ENCODE results near the gene SPRED2.

The SPRED2 gene

GRCh38 chr2:65438137-65438899 is 5.9 kb upstream of the SPRED2 start:
- DNase-seq = no peak

- no peak for DNase-seq
Observed at GRCh38 chr2:65437392-65438135, 5.2 kb upstream of the SPRED2 start.

GRCh38 chr2:65436824-65437221 is 4.4 kb upstream of the SPRED2 start:
- no peak for DNase-seq

- DNase-seq = no peak
Observed at GRCh38 chr2:65436169-65436823, 3.9 kb upstream of the SPRED2 start.

- DNase-seq = peak in 1 of 4 experiments; percentile 5
Observed at GRCh38 chr2:65435625-65436168, 3.3 kb upstream of the SPRED2 start.

- no peak for DNase-seq
Observed at GRCh38 chr2:65434592-65435241, 2.3 kb upstream of the SPRED2 start.

- DNase-seq = peak in 3 of 4 experiments; percentile 6 to 18 (median 15)
Observed at GRCh38 chr2:65431421-65432226, 775 bp downstream of the SPRED2 start.

GRCh38 chr2:65430603-65431420 is 1.6 kb downstream of the SPRED2 start:
- DNase-seq = peak; percentile 27 to 54 (median 30)

GRCh38 chr2:65429786-65430602 is 2.4 kb downstream of the SPRED2 start:
- DNase-seq = no peak

GRCh38 chr2:65427532-65427931 is 4.9 kb downstream of the SPRED2 start:
- DNase-seq = no peak

GRCh38 chr2:65425276-65425675 is 7.1 kb downstream of the SPRED2 start:
- no peak for DNase-seq

GRCh38 chr2:65424391-65424790 is 8.0 kb downstream of the SPRED2 start:
- DNase-seq = no peak

- no peak for DNase-seq
Observed at GRCh38 chr2:65421432-65421748, 11.0 kb downstream of the SPRED2 start.

GRCh38 chr2:65420712-65421431 is 11.5 kb downstream of the SPRED2 start:
- no peak for DNase-seq

GRCh38 chr2:65417509-65418085 is 14.8 kb downstream of the SPRED2 start:
- DNase-seq = no peak

GRCh38 chr2:65416945-65417344 is 15.5 kb downstream of the SPRED2 start:
- no peak for DNase-seq

- no peak for DNase-seq
Observed at GRCh38 chr2:65416321-65416720, 16.1 kb downstream of the SPRED2 start.

- no peak for DNase-seq
Observed at GRCh38 chr2:65415091-65415490, 17.3 kb downstream of the SPRED2 start.

- no peak for DNase-seq
Observed at GRCh38 chr2:65413610-65414009, 18.8 kb downstream of the SPRED2 start.

Measured in activated naive CD4-positive, alpha-beta T cell (primary cell).